Mucosa of gallbladder (tissue), 1 donor: ENCODE measurements around the gene CACNA1B. TPM values are rescaled to one million over a fixed set of nuclear protein-coding genes. Genes with fewer than 3 reads are reported as not detected.
"Not testable (repeated sequence)": the region's sequence is repeated elsewhere in the genome, so short reads cannot be mapped to it uniquely, and the experiment has no call there.

ENCODE experiments used
- DNase-seq: peaks from one replicate; pipeline ENCODE4 v3.0.0-alpha.2; 2020; ENCODE audit warnings: low spot score
- total RNA-seq: library from RNA; stranded (reverse); gene quantifications from one replicate; pipeline ENCODE4 v1.2.1, GENCODE V29; 2021
- donor health status: DM: no; HTN: no; CAD: no.

The CACNA1B gene
- total RNA-seq, 1 donor from 2014 or later, result 0.43 TPM

GRCh38 chr9:137889966-137890365, 12.4 kb downstream of the CACNA1B start:
- not testable (repeated sequence) for DNase-seq

- not testable (repeated sequence) for DNase-seq
Measured at GRCh38 chr9:137890768-137891587, 13.4 kb downstream of the CACNA1B start.

- no peak for DNase-seq
Measured at GRCh38 chr9:137891588-137892423, 14.2 kb downstream of the CACNA1B start.

- DNase-seq, result no peak
Measured at GRCh38 chr9:137892424-137893191, 15.0 kb downstream of the CACNA1B start.

- DNase-seq, result no peak
Measured at GRCh38 chr9:137893670-137894069, 16.1 kb downstream of the CACNA1B start.

GRCh38 chr9:137899551-137900360, 22.2 kb downstream of the CACNA1B start:
- DNase-seq, result no peak

GRCh38 chr9:137900584-137901310, 23.2 kb downstream of the CACNA1B start:
- DNase-seq, result no peak

- no peak for DNase-seq
Measured at GRCh38 chr9:137902646-137903045, 25.1 kb downstream of the CACNA1B start.

GRCh38 chr9:137905740-137906139, 28.2 kb downstream of the CACNA1B start:
- no peak for DNase-seq

- no peak for DNase-seq
Measured at GRCh38 chr9:137907776-137908175, 30.2 kb downstream of the CACNA1B start.

- DNase-seq, result no peak
Measured at GRCh38 chr9:137912671-137913070, 35.1 kb downstream of the CACNA1B start.

- no peak for DNase-seq
Measured at GRCh38 chr9:137913132-137913531, 35.5 kb downstream of the CACNA1B start.

GRCh38 chr9:137913771-137914767, 36.5 kb downstream of the CACNA1B start:
- no peak for DNase-seq

- no peak for DNase-seq
Measured at GRCh38 chr9:137916540-137916939, 39.0 kb downstream of the CACNA1B start.

GRCh38 chr9:137917116-137917515, 39.5 kb downstream of the CACNA1B start:
- DNase-seq, result no peak

- DNase-seq, result no peak
Measured at GRCh38 chr9:137917795-137918194, 40.2 kb downstream of the CACNA1B start.

GRCh38 chr9:137918331-137919094, 40.9 kb downstream of the CACNA1B start:
- DNase-seq, result no peak

GRCh38 chr9:137919095-137919465, 41.5 kb downstream of the CACNA1B start:
- DNase-seq, result no peak
